Tibial nerve (tissue), 4 donors: ENCODE measurements around the gene DAB1.

ENCODE experiments used
- EP300 ChIP-seq, 2 donors: sonication (generic); formaldehyde crosslinking; IDR thresholded peaks; one replicate each; pipeline ENCODE4 v1.6.1; 2017; ENCODE audit warnings: antibody characterized with exemption in 2 of 2, mild to moderate bottlenecking in 1 of 2
- POLR2A ChIP-seq, 2 donors: fragments of 450-650 bp; IDR thresholded peaks; one replicate each; pipeline ENCODE4 v1.6.1; 2017; ENCODE audit warnings: antibody characterized with exemption in 2 of 2, mild to moderate bottlenecking in 2 of 2, moderate library complexity in 2 of 2
- TF ChIP-seq, protein P1 (sequence below), 5 experiments: fragments of 200-600 bp in 3 of 5; fragments of 450-650 bp in 2 of 5; sonication (generic) in 3 of 5; IDR thresholded peaks; one replicate each; pipeline ENCODE4 v1.5.1; 2016 to 2019; ENCODE audit warnings: antibody characterized with exemption in 5 of 5, mild to moderate bottlenecking in 3 of 5, moderate library complexity in 2 of 5

DNA sequence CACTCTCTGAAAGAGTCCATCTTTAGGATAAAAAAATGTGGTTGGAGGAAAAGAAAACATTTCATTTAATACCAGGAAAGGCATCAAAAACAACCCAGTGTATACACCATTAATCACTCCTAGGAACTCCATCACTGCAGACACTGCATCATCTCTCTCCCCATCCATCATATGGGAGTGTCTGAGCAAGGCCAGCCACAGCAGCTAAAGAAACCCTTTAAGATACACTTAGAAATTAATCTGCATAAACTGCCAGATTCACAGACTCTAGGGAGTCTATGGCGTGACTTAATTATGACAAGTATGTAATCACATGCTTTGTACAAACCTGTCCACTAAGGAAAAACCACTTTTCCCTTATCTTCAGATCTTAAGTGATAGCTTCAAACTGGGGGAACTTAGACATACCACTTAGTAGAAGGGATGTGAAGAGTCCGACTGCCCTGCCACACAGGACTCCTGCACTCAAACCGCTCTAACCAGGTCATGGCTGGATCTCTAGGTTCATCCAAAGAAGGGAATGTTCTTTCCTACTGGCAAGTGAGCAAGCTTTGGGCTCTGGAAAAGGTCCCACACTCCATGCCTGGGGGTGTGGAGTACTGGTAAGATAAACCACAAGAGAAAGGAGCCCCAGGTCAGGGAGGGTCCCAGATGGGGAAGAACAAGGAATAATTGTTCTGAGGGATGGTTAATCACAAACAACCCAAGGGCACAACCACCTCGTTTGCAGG, 397.1 kb downstream of the DAB1 start:
- TF ChIP-seq POLR2A (IDR thresholded peaks at IDR 0.05) (no peak), EP300 (IDR thresholded peaks at IDR 0.05) (no peak)
- TF ChIP-seq, protein P1, sequence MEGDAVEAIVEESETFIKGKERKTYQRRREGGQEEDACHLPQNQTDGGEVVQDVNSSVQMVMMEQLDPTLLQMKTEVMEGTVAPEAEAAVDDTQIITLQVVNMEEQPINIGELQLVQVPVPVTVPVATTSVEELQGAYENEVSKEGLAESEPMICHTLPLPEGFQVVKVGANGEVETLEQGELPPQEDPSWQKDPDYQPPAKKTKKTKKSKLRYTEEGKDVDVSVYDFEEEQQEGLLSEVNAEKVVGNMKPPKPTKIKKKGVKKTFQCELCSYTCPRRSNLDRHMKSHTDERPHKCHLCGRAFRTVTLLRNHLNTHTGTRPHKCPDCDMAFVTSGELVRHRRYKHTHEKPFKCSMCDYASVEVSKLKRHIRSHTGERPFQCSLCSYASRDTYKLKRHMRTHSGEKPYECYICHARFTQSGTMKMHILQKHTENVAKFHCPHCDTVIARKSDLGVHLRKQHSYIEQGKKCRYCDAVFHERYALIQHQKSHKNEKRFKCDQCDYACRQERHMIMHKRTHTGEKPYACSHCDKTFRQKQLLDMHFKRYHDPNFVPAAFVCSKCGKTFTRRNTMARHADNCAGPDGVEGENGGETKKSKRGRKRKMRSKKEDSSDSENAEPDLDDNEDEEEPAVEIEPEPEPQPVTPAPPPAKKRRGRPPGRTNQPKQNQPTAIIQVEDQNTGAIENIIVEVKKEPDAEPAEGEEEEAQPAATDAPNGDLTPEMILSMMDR (IDR thresholded peaks at IDR 0.05): no peak
